Measurements from ENCODE around the gene CTNNA1.

Gene CTNNA1

GRCh38 chr5:138937392-138938387 lies 184.5 kb downstream of the CTNNA1 start:
- DNase-seq = no peak

- DNase-seq = no peak
Observed at GRCh38 chr5:138938526-138938925, 185.3 kb downstream of the CTNNA1 start.

GRCh38 chr5:138942066-138942465 lies 188.8 kb downstream of the CTNNA1 start:
- no peak for DNase-seq

GRCh38 chr5:138942861-138943260 lies 189.6 kb downstream of the CTNNA1 start:
- DNase-seq = no peak

- DNase-seq = no peak
Observed at GRCh38 chr5:138943599-138944173, 190.5 kb downstream of the CTNNA1 start.

- no peak for DNase-seq
Observed at GRCh38 chr5:138944527-138945322, 191.5 kb downstream of the CTNNA1 start.

- no peak for DNase-seq
Observed at GRCh38 chr5:138945421-138946240, 192.4 kb downstream of the CTNNA1 start.

GRCh38 chr5:138946241-138946623 lies 193.0 kb downstream of the CTNNA1 start:
- DNase-seq = no peak

GRCh38 chr5:138946831-138947560 lies 193.8 kb downstream of the CTNNA1 start:
- DNase-seq = no peak

GRCh38 chr5:138947780-138948179 lies 194.6 kb downstream of the CTNNA1 start:
- DNase-seq = no peak

GRCh38 chr5:138948471-138949222 lies 195.4 kb downstream of the CTNNA1 start:
- no peak for DNase-seq

- DNase-seq = no peak
Observed at GRCh38 chr5:138949223-138949574, 196.0 kb downstream of the CTNNA1 start.

GRCh38 chr5:138949988-138950387 lies 196.8 kb downstream of the CTNNA1 start:
- DNase-seq = no peak

GRCh38 chr5:138950421-138951031 lies 197.3 kb downstream of the CTNNA1 start:
- no peak for DNase-seq

- no peak for DNase-seq
Observed at GRCh38 chr5:138951091-138951985, 198.1 kb downstream of the CTNNA1 start.

- DNase-seq = no peak
Observed at GRCh38 chr5:138951986-138952735, 198.9 kb downstream of the CTNNA1 start.

- DNase-seq = no peak
Observed at GRCh38 chr5:138952962-138953361, 199.7 kb downstream of the CTNNA1 start.

GRCh38 chr5:138953387-138954256 lies 200.4 kb downstream of the CTNNA1 start:
- DNase-seq = peak; percentile 93 to 94

Data from Kasumi-1 (cell line).